HG02884 (cell line): ENCODE results near the gene UBTD1.
"Not testable (repeated sequence)": the region's sequence is repeated elsewhere in the genome, so short reads cannot be mapped to it uniquely, and the experiment has no call there.

ENCODE experiments used
- ATAC-seq: cut with Tn5 transposase; IDR thresholded peaks from one replicate; pipeline ENCODE4 v1.9.1; 2021; ENCODE audit warnings: mild to moderate bottlenecking, moderate library complexity; ENCODE audit not compliant: unreplicated experiment

The UBTD1 gene

DNA sequence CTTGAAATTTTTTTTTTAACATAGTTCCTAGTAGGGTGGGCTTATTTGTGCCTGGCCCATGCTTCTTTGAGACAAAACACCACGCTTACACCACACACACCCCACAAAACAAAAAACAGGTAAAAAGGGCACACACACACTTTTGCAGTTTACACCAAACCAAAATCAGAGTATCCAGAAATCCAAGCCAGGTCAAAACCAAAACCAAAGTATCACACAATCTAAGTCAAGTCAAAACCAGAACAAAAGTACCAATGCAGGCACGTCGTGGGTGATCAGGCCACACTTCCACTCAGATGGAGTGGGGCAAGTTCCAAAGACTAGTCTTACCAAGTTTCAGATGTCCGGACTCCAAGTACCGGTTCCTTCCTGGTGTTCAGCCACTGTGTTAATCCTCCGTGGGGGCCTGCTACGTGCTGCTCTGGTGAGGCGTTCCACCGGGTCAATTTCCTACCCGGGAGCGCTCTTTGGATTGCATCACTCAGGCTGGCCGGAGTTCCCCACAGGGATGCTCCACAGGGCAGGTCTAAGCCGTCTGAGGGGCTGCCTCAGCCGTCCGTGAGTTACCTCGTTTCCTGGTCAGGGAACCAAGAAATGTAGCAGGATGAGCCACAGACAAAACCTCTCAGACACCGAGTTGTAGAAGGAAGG, 62.1 kb downstream of the UBTD1 start:
- not testable (repeated sequence) for ATAC-seq

DNA sequence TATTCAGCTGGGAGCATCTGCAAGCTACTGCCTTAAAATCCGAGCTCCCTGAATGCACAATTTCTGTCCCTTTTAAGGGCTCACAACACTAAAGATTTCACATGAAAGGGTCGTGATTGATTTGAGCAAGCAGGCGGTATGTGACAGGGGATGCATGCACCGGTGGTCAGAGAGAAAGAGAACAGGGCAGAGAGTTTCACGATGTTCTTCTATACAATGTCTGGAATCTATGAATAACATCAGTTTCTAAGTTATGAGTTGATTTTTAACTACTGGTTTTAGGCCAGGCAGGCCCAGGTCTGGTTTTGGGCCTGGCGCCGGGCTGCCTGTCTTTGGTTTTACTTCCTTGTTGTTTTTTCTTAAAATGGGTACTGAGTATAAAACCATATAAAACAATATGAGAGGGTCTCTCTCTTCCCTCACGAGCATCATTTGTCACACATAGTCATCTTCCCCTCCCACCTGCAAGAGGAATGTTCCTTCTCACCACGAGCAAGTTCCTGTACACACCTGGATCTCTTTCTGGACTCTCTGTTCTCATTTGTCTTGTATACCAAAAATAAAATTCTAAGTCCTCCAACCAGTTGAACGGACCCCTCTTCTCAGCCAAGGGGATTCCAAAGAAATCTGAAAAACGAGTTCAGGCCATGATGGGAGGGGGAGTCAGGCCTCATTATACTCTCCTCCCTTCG, 62.8 kb downstream of the UBTD1 start:
- not testable (repeated sequence) for ATAC-seq

- not testable (repeated sequence) for ATAC-seq
Observed at GRCh38 chr10:97562329-97562728, 63.6 kb downstream of the UBTD1 start.

DNA sequence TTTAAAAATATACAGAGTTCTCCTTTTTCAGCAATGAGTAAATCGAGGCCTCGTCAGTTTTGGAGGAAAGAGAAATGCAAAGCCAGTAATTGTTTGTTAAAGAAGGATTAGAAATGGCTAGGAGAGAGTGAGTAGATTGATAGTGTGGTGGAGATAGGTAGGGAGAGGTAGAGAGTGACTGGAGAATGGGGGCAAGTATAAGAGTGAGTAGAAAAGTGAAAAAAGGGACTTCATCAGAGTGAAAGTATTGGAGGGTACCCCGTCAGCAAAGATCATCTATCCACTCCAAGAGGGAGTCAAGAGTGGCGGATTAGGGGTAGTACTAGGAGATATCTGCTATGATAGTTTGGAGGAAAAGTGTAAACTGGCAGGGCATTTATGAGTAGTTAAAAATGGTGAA, 64.6 kb downstream of the UBTD1 start:
- no peak for ATAC-seq

DNA sequence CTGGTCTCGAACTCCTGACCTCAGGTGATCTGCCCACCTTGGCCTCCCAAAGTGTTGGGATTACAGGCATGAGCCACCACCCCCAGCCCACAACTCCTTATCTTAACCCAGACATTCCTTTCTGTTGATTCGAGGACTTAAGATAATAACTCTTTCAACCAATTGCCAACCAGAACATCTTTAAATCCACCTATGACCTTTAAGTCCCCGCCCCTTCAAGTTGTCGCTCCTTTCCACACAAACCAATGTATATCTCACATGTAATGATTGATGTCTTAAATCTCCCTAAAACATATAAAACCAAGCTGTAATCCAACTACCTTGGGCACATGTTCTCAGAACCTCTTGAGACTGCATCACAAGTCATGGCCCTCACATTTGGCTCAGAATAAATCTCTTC, 66.1 kb downstream of the UBTD1 start:
- no peak for ATAC-seq

DNA sequence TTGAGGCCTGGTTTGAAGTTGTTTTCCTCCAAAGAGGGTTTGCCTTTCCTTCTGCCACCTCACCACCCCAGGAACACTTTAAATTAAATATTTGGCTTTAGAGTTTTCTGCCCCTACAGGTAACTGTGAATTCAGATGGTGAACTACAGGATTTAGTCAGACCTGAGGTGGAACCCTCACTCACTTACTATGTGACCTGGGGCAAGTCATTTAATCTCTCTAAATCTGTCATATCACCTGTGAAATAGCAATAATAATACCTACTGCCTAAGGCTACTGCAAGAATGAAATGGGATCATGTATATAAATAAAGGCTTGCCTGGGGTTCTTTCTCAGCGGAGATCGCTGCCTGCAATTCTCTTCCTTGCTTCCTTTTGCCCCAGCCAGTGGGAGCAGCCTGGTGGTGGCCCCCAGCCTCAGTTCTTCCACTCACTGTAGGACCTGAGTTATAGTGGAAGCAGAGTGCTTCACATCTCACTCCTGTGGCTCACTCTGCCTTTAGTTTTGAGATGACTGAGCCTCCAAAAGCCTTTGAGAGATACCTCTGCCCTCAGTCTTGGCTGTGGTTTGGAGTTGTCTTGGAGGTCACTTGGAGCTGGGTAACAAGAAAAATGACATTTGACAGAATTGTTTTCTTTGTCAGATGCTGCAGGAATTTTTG, 67.7 kb downstream of the UBTD1 start:
- no peak for ATAC-seq

GRCh38 chr10:97567891-97568290, 69.2 kb downstream of the UBTD1 start:
- ATAC-seq: no peak

GRCh38 chr10:97570146-97570788, 71.5 kb downstream of the UBTD1 start:
- ATAC-seq: no peak

- no peak for ATAC-seq
Observed at GRCh38 chr10:97570789-97571471, 72.2 kb downstream of the UBTD1 start.

GRCh38 chr10:97571622-97572021, 72.9 kb downstream of the UBTD1 start:
- ATAC-seq: no peak

- ATAC-seq: peak; percentile 72
Observed at GRCh38 chr10:97572214-97572989, 73.7 kb downstream of the UBTD1 start, which contains the start of gene ANKRD2. Gene ANKRD2 (plus strand): TSS chr10:97572779. CDS start chr10:97572789, 10 bp downstream.

DNA sequence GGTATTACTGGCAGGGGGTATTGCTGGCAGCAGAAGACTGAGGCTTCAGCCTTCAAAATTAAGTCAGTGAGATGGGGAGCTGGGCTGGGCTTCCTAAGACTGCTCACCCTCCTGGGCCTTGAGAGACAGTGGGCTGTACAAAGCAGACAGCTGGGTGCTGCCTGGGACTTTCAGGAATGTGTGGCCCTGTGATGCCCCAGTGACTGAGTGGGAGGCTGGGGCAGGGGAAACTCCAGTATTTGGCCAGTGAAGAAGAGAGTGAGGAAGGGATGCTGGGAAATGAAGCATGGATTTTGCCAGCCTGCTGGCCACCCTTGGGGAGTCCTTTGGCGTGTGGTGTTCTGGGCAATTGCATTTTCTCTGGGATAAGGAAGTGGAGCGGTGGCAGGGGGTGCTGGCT, 74.3 kb downstream of the UBTD1 start:
- ATAC-seq: no peak

- ATAC-seq: no peak
Observed at GRCh38 chr10:97573672-97574071, 74.9 kb downstream of the UBTD1 start.

DNA sequence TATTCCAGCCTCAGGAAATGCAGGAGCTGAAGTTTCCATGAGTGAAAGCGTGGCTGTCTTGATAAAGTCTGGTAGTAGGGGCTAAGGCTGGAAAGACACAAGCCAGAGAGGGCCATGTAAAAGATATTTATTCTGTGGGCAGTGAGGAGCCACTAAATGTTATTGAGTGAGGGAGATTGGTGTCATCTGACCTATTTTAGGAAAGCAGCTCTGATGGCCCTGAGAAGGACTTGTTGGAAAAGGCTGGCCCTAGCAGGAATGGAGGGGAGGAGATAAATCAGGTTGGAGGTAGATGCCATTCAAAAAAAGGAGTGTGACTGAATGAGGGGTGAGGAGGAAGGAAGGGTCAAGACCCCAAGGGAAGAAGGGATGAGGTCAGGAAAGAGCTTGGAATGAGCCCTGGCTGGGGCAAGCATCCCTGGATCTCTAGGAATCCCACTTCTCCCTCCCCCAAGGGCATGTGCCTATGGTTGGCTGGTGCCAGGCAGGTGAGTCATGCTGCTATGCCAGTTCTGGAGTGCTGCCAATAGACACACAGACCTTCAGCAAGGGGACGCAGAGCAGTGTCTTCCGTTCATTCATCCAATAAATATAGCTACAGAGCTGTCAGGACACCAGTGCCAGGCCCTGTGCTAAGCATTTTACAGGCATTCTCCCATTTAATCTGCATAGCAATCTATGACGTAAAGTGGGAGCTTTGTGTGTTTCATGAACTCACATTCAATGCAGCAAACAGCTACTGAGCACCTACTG, 75.8 kb downstream of the UBTD1 start:
- no peak for ATAC-seq

GRCh38 chr10:97575127-97575668, 76.5 kb downstream of the UBTD1 start:
- no peak for ATAC-seq

DNA sequence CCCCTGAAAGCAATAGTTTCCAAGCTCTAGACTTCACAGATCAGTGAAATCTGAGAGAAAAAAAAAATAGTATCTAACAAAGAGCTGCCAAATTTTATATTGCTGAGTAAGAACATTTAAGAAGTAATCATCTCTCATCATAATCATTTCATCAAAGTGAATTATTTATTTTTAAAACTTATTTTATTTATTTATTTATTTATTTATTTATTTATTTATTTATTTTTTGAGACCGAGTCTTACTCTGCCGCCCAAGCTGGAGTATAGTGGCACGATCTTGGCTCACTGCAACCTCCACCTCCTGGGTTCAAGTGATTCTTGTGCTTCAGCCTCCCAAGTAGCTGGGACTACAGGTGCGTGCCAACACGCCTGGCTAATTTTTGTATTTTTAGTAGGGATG, 77.8 kb downstream of the UBTD1 start:
- not testable (repeated sequence) for ATAC-seq

DNA sequence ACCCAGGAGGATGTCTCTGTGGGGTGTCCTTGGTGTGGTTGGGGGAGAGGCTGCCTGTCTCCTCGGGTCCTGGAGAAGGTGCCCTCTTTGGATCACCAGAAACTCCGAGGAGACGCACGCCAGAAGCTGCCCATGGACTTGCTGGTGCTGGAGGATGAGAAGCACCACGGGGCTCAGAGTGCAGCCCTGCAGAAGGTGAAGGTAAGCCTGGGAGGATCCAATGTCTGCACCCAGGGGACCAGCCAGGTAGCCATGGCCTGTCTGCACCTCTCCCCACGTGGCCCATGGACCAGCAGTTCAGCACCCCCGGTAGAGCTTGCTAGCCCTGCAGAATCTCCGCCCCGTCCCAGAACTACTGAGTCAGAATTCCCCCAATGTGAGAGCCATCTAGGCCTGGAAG, 79.0 kb downstream of the UBTD1 start:
- ATAC-seq: no peak

DNA sequence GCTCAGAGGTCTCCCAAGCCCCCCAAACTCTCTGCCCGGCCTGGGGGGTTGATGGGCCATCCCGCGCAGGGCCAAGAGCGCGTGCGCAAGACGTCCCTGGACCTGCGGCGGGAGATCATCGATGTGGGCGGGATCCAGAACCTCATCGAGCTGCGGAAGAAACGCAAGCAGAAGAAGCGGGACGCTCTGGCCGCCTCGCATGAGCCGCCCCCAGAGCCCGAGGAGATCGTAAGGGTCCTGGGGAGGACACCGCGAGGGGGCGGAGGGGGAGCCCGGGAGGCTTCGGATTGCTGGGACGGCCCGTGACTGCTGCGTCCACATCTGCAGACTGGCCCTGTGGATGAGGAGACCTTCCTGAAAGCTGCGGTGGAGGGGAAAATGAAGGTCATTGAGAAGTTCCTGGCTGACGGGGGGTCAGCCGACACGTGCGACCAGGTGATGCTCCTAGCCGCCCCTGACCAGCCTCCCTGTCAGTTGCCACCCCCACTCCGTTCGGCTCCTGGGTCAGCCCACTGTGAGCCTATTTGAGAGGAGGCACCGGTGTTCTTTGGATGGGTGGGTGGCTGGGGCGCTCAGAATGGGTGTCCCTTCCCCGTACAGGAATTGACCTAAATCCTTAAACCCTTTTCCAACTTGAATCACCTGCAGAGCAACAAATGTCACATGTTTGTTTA, 79.6 kb downstream of the UBTD1 start:
- no peak for ATAC-seq
